Measurements from ENCODE around the gene MAP3K4.

MAP3K4 gene

DNA sequence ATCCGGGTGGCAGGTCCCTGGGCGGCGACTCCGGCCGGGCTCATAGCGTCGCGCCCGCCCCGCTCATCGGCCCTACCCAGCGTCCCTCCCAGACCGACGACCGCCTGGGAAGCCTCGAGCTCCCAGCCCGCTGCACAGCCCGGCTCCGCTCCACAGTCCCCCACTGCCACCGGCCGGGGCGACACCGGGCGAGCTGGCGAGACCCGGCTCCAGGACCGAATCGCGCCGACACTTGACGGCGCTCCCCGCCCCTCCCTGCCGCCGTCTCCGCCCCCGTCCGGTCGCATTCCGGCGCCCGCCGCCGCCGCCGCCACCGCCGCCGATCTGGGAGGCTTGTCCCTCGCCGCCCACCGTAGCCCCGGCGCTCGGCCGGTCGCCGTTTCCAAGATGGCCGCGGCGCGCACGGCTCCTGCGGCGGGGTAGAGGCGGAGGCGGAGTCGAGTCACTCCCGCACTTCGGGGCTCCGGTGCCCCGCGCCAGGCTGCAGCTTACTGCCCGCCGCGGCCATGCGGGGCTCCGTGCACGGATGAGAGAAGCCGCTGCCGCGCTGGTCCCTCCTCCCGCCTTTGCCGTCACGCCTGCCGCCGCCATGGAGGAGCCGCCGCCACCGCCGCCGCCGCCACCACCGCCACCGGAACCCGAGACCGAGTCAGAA is at the start of gene MAP3K4:
Gene MAP3K4, plus strand, starts transcription at position 364 of the 655 bp plus-strand sequence. Its CDS starts 163 bp downstream, at position 527.
- DNase-seq: peak; percentile 78

- DNase-seq: no peak
Measured at GRCh38 chr6:160943997-160944396, 47.6 kb upstream of the MAP3K4 start.

GRCh38 chr6:160945516-160946177 is 45.9 kb upstream of the MAP3K4 start:
- DNase-seq: no peak

- DNase-seq: no peak
Measured at GRCh38 chr6:160949531-160949930, 42.0 kb upstream of the MAP3K4 start.

GRCh38 chr6:160950507-160950906 is 41.1 kb upstream of the MAP3K4 start:
- no peak for DNase-seq

DNA sequence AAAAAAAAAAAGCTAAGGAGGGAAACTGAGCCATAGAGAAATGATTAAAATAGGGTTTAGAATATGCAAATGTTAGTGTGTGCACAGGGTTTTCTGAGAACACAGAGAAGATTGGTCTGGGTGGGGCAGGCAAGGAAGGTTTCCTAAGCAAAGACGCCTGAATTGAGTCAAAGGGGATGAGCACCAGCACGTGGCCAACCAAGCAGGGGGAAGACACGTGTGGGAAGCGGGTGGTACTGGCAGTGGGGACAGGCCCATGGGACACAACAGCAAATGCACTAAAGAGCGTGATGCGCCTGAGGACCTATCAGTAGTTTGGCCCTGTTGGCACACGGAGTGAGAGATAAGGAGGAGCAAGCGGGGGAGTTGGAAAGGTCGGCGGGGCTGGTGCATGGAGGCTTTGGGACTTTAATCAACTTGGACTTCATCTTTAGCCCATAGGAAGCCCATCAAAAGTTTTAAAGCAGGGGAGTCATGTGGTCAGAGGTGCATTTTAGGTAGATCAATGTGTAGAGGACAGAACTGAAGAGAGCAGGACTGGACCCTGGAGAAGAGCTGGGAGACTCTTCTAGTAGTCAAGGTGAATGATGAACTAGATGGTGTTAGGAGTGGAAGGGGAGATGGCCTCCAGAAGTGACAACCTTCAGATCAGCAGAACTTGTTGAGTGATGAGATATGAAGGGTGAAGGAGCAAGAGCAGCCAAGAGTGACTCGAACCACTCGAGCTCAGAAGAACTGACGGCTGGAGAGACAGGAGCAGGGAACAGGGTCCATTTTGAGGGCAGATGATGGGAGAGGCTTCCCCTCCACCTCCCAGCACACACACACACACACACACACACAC is 40.2 kb upstream of the MAP3K4 start:
- no peak for DNase-seq

DNA sequence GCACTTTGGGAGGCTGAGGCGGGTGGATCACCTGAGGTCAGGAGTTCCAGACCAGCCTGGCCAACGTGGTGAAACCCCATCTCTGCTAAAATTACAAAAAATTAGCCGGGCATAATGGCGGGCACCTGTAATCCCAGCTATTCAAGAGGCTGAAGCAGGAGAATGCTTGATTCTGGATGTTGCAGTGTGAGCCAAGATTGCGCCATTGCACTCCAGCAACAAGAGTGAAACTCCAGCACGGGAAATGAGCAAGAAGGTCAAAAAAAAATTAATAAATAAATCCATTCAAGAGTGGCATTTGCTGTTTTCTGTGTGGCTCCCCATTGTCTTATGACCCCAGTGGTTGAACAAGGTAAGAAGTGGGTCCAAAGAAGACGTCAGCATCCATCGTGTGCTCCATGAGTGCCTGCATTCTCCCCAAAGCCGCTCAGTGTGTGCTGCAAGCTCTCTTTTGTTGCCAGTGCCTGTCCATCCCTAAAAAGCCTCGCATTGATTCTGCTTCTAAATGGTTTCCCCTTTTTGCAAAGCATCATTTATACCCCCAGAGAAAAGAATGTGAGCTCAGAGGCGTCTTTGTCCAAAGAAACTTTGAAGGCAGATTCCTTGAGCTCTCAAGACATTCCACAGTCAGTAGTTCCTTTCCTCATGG is 38.8 kb upstream of the MAP3K4 start:
- no peak for DNase-seq

GRCh38 chr6:160955508-160956295 is 35.9 kb upstream of the MAP3K4 start:
- DNase-seq: no peak

DNA sequence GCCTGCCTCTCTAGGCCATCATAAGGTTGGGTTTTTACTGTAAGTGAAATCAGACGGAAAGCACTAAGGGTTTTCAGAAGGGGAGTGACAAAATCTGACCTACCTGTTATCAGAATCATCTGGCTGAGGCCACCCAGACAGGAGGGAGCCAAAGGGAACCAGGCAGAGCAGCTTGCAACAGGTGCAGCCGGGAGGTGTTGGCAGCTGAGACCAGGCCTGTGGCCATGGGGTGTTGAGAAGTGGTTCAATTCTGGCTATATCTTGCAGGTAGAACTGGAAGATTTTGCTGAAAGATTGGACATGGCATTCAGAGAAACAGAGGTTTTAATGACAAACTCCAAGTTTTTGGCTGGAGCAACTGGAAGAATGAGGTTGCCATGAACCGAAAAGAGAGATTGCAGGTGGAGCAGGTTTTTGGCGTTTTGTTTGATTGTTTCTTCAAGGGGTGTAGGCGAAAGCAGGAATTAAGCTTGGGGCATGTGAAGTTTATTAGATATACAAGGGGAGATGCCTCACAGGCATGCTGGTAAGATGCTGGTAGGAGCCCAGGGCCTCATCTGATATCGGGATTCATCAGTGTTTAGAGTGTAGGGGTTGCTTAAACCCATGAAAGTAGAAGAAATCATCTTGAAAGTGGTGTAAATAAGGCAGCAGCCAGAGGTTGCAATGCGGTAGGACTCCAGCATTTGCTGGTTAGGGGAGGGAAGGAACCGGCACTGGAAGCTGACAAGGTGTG is 35.1 kb upstream of the MAP3K4 start:
- DNase-seq: no peak

GRCh38 chr6:160959726-160960435 is 31.7 kb upstream of the MAP3K4 start:
- DNase-seq: no peak

DNA sequence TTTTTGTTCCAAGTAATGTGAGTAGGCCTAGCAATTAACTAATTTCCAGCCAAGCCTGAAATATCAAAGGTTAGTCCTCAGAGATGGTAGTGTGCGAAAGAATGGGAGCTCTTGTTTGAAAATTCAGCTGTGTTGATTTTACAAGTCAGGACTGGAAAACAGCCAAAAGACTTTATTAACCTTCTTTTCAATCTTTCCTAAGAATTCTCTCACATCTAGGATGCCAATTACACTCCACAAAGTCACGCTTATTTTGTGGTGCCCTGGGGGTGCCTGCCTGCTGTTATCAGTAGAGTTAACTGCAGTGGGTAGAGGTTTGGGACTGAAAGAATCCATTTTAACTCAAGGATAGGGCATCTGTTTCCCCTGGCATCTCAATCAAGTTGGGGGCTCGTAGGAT is 30.7 kb upstream of the MAP3K4 start:
- no peak for DNase-seq

- DNase-seq: no peak
Measured at GRCh38 chr6:160962835-160963623, 28.5 kb upstream of the MAP3K4 start.

- no peak for DNase-seq
Measured at GRCh38 chr6:160963651-160964050, 27.9 kb upstream of the MAP3K4 start.

DNA sequence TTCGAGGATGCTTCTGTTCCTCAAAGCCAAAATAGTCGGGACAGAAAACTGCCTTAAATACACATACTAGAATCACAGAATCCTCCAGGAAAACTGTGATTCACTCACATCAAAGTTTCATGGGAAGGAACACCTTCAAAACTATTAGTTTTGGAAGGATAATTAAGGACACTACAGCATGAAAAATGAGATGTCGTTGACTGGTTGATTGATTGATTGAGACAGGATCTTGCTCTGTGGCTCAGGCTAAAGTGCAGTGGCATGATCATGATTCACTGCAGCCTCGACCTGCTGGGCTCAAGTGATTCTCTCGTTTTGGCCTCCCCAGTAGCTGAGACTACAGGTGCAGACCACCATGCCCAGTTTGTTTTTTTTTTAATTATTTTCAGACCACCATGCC is 25.7 kb upstream of the MAP3K4 start:
- no peak for DNase-seq

- DNase-seq: no peak
Measured at GRCh38 chr6:160966493-160967229, 24.9 kb upstream of the MAP3K4 start.

DNA sequence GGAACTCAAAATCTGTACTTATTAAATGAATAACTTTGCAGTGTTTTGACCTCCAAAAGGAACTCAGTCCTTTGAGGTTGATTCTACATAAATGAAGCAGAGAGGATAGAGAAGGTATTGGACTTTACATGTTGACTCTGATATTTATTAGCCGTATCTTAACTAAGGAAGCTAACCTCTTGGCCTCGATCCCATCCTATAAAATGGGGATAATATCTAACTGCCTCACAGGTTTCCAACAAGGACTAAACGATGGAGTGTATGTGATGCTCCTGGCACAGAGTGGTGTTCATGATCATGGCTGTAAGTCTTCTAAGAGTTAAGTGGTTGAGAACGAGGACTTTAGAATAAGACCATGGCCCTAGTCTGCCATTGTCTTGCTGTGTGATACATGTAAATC is 24.2 kb upstream of the MAP3K4 start:
- DNase-seq: no peak

DNA sequence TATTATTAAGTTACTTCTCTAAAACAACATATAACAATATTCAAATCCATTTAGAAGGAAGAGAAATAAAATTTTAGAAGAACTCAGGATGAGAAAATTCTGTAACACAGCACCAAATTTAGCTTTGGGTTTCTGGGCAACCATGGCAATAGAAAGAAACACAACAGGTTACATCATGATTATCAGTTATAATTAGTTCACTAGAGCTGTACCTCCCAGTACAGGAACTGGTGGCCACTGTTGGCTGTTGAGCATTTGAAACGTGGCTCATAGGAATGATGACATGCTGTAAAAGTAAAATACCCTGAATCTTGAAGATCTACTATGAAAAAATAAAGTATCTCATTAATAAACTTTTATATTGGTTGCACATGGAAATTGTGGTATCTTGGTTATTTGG is 23.7 kb upstream of the MAP3K4 start:
- no peak for DNase-seq

- no peak for DNase-seq
Measured at GRCh38 chr6:160971171-160971570, 20.4 kb upstream of the MAP3K4 start.

GRCh38 chr6:160972111-160972510 is 19.5 kb upstream of the MAP3K4 start:
- DNase-seq: no peak
